ENCODE results near the gene ALKBH1. TPM values are rescaled to one million over a fixed set of nuclear protein-coding genes. Genes with fewer than 3 reads are reported as not detected.

ALKBH1 gene
- total and polyA plus RNA-seq, 2 donors (not counting 3 experiments of a cell fraction or from before 2014, with no cell fraction given): 10.2 to 14.8 TPM

GRCh38 chr14:77630111-77630510 lies 77.7 kb downstream of the ALKBH1 start:
- Histone ChIP-seq H3K79me2 (ENCODE audit: control insufficient read depth, insufficient read depth, low read length) (no peaks in the 10 kb centered on the region), H4K20me1 (replicated peaks; ENCODE audit: control insufficient read depth, extremely low read depth, insufficient read depth, low read length) (no peaks in the 10 kb centered on the region), H3K9me1 (replicated peaks; ENCODE audit: control insufficient read depth, extremely low read depth, insufficient read depth, low read length) (no peaks in the 10 kb centered on the region), H3K4me2 (ENCODE audit: insufficient read depth, low read length) (no peak overlapping the region), H3K4me1 (ENCODE audit: control insufficient read depth, extremely low read depth, insufficient read depth, low read length) (no peaks in the 10 kb centered on the region), H3K4me3 (replicated peaks in 1 of 3; ENCODE audit: insufficient read depth in 1 of 3, low read depth in 1 of 3, low read length in 3 of 3) (no peak overlapping the region), H2AFZ (ENCODE audit: low read depth, low read length) (no peak overlapping the region), H3K9me3 (replicated peaks; ENCODE audit: control insufficient read depth, insufficient read depth, low read length) (no peaks in the 10 kb centered on the region), H3K9ac (replicated peaks; ENCODE audit: extremely low read depth, insufficient read depth, low read length) (no peak overlapping the region), H3K27ac (ENCODE audit: insufficient read depth, low read depth, low read length) (no peak overlapping the region), H3K27me3 (ENCODE audit: control insufficient read depth in 2 of 2, insufficient read depth in 2 of 2, low read length in 2 of 2) (peaks cover 0 to 5% of the 10 kb centered on the region in 2 experiments), H3K36me3 (ENCODE audit: control insufficient read depth in 2 of 2, extremely low read depth in 1 of 2, insufficient read depth in 2 of 2, low read length in 2 of 2) (no peaks in the 10 kb centered on the region)
- POLR2A ChIA-PET: no interaction called here
- intact Hi-C loops (cut with micrococcal nuclease): no loop called here
- dilution Hi-C loops (cut with MboI; ENCODE audit: extremely low pct_ligation_motif_present, low sequenced_read_pairs): no loop called here
- CTCF ChIA-PET: no interaction called here
- DNase-seq (ENCODE audit: low read depth, low spot score) (no peak), FAIRE-seq (no peak)
- no TSS peak for BruUV-seq (replicated peaks)
- TF ChIP-seq POLR2A (IDR thresholded peaks at IDR 0.05; ENCODE audit: low read depth, low read length): no peak
- no peak for TF ChIP-seq GATA2 (IDR thresholded peaks at IDR 0.05; ENCODE audit: insufficient read depth, insufficient read length, low read depth, low read length)

GRCh38 chr14:77625360-77625759 lies 82.5 kb downstream of the ALKBH1 start:
- CTCF ChIA-PET: interaction anchor here (1.5 kb wide), 1 partner anchor 10 kb away, joined by 3 read pairs; no protein-coding TSS in a partner anchor
- no peak overlapping the region for H3K4me3 ChIP-seq (replicated peaks in 1 of 3; ENCODE audit: insufficient read depth in 1 of 3, low read depth in 1 of 3, low read length in 3 of 3)
- dilution Hi-C loops (cut with MboI; ENCODE audit: extremely low pct_ligation_motif_present, low sequenced_read_pairs): no loop called here
- no peaks in the 10 kb centered on the region for H3K36me3 ChIP-seq (ENCODE audit: control insufficient read depth in 2 of 2, extremely low read depth in 1 of 2, insufficient read depth in 2 of 2, low read length in 2 of 2)
- TF ChIP-seq POLR2A (IDR thresholded peaks at IDR 0.05; ENCODE audit: low read depth, low read length) (no peak), FOS (IDR thresholded peaks at IDR 0.05; ENCODE audit: borderline replicate concordance, insufficient read depth, low read length) (no peak), CTCF (IDR thresholded peaks at IDR 0.05; ENCODE audit: extremely low read depth in 1 of 2, insufficient read depth in 1 of 2, low read depth in 1 of 2, low read length in 2 of 2) (no peak), JUN (IDR thresholded peaks at IDR 0.05; ENCODE audit: borderline replicate concordance, insufficient read depth, insufficient read length, low read depth) (no peak), POLR2AphosphoS5 (IDR thresholded peaks at IDR 0.05; ENCODE audit: insufficient read depth, low read depth, low read length) (no peak), GATA2 (IDR thresholded peaks at IDR 0.05; ENCODE audit: insufficient read depth, insufficient read length, low read depth, low read length) (no peak), MAX (IDR thresholded peaks at IDR 0.05; ENCODE audit: insufficient read depth, insufficient read length) (no peak), EZH2 (IDR thresholded peaks at IDR 0.05; ENCODE audit: borderline replicate concordance, low read depth, low read length, severe bottlenecking) (no peak), MYC (IDR thresholded peaks at IDR 0.05; ENCODE audit: low read depth, low read length) (no peak)
- no TSS peak for BruUV-seq (replicated peaks)
- H3K9me3 ChIP-seq (replicated peaks; ENCODE audit: control insufficient read depth, insufficient read depth, low read length): no peaks in the 10 kb centered on the region
- no peak overlapping the region for H3K9ac ChIP-seq (replicated peaks; ENCODE audit: extremely low read depth, insufficient read depth, low read length)
- intact Hi-C loops (cut with micrococcal nuclease): no loop called here
- no peak overlapping the region for H2AFZ ChIP-seq (ENCODE audit: low read depth, low read length)
- no peaks in the 10 kb centered on the region for H3K79me2 ChIP-seq (ENCODE audit: control insufficient read depth, insufficient read depth, low read length)
- no peaks in the 10 kb centered on the region for H3K4me1 ChIP-seq (ENCODE audit: control insufficient read depth, extremely low read depth, insufficient read depth, low read length)
- FAIRE-seq (no peak), DNase-seq (ENCODE audit: low read depth, low spot score) (no peak)
- H3K4me2 ChIP-seq (ENCODE audit: insufficient read depth, low read length): no peak overlapping the region
- POLR2A ChIA-PET: no interaction called here
- peaks cover 3 to 12% of the 10 kb centered on the region in 2 experiments for H3K27me3 ChIP-seq (ENCODE audit: control insufficient read depth in 2 of 2, insufficient read depth in 2 of 2, low read length in 2 of 2)
- H3K9me1 ChIP-seq (replicated peaks; ENCODE audit: control insufficient read depth, extremely low read depth, insufficient read depth, low read length): no peaks in the 10 kb centered on the region
- no peak overlapping the region for H3K27ac ChIP-seq (ENCODE audit: insufficient read depth, low read depth, low read length)
- no peaks in the 10 kb centered on the region for H4K20me1 ChIP-seq (replicated peaks; ENCODE audit: control insufficient read depth, extremely low read depth, insufficient read depth, low read length)

Measured in endothelial cell of umbilical vein (primary cell).